NB4 (cell line): ENCODE data around the gene FOXJ3.

ENCODE experiments used
- CTCF ChIP-seq: IDR thresholded peaks from one replicate; pipeline ENCODE4 v1.5.1; 2012; ENCODE audit warnings: low read depth, low read length
- MAX ChIP-seq: IDR thresholded peaks from 2 replicates; pipeline ENCODE4 v1.6.1; 2011; ENCODE audit warnings: low read depth, low read length
- MYC ChIP-seq: IDR thresholded peaks from 2 replicates; pipeline ENCODE4 v1.6.1; 2011; ENCODE audit warnings: low read depth, low read length
- POLR2A ChIP-seq: IDR thresholded peaks from 2 replicates; pipeline ENCODE4 v1.6.1; 2011; ENCODE audit warnings: mild to moderate bottlenecking; ENCODE audit not compliant: insufficient read length; ENCODE audit errors: extremely low read depth

- TF ChIP-seq CTCF (no peak), POLR2A (no peak), MAX (no peak), MYC (no peak)
These were observed 10.5 kb downstream of the FOXJ3 start for GRCh38 chr1:42324398-42325013.
